Fibroblast of lung (primary cell): ENCODE results near the gene RAC2. TPM values are rescaled to one million over a fixed set of nuclear protein-coding genes. Genes with fewer than 3 reads are reported as not detected.

Source experiments
- DNase-seq, 2 donors: peaks; one replicate each; pipeline versions ENCODE4 v3.0.0 to v3.0.0-alpha.2; 2010; ENCODE audit warnings: low read depth in 2 of 2
- H2AFZ ChIP-seq: 2 replicates; pipeline ENCODE4 v1.5.1; 2012; ENCODE audit warnings: low read length, control low read depth, inconsistent platforms
- H3K27ac ChIP-seq: 2 replicates; pipeline ENCODE4 v1.5.1; 2011; ENCODE audit warnings: low read length, control low read depth; ENCODE audit not compliant: insufficient read depth
- H3K27me3 ChIP-seq: 2 replicates; pipeline ENCODE4 v1.5.1; 2011; ENCODE audit warnings: mild to moderate bottlenecking, low read length; ENCODE audit not compliant: control insufficient read depth, insufficient read depth
- H3K36me3 ChIP-seq: 2 replicates; pipeline ENCODE4 v1.5.1; 2011; ENCODE audit warnings: low read length; ENCODE audit not compliant: control insufficient read depth, insufficient read depth
- H3K4me1 ChIP-seq: 2 replicates; pipeline ENCODE4 v1.5.1; 2011; ENCODE audit warnings: low read length; ENCODE audit not compliant: control insufficient read depth, insufficient read depth; ENCODE audit errors: extremely low read depth
- H3K4me2 ChIP-seq: 2 replicates; pipeline ENCODE4 v1.5.1; 2011; ENCODE audit warnings: low read length, control low read depth; ENCODE audit not compliant: insufficient read depth; ENCODE audit errors: extremely low read depth
- H3K4me3 ChIP-seq, 4 experiments: fragments of 200-600 bp in 1 of 4; sonication (generic) in 1 of 4; replicated peaks in 1 of 4; 2 replicates each; pipeline ENCODE4 v1.5.1; 2011 to 2016; ENCODE audit warnings: low read length in 4 of 4, low read depth in 3 of 4, mild to moderate bottlenecking in 3 of 4, control low read depth in 2 of 4, inconsistent platforms in 1 of 4, mixed read lengths in 1 of 4; ENCODE audit not compliant: insufficient read depth in 1 of 4; ENCODE audit errors: control extremely low read depth in 1 of 4
- H3K79me2 ChIP-seq: 2 replicates; pipeline ENCODE4 v1.5.1; 2012; ENCODE audit warnings: mild to moderate bottlenecking, low read length, inconsistent platforms; ENCODE audit not compliant: control insufficient read depth, insufficient read depth
- H3K9ac ChIP-seq: 2 replicates; pipeline ENCODE4 v1.5.1; 2011; ENCODE audit warnings: mild to moderate bottlenecking, low read length, control low read depth; ENCODE audit not compliant: insufficient read depth
- H3K9me3 ChIP-seq: 2 replicates; pipeline ENCODE4 v1.5.1; 2012; ENCODE audit warnings: low read depth, low read length; ENCODE audit not compliant: control insufficient read depth, insufficient read depth
- H4K20me1 ChIP-seq: 2 replicates; pipeline ENCODE4 v1.5.1; 2011; ENCODE audit warnings: low read length; ENCODE audit not compliant: control insufficient read depth, insufficient read depth; ENCODE audit errors: extremely low read depth
- EZH2 ChIP-seq: IDR thresholded peaks from 2 replicates; pipeline ENCODE4 v1.5.1; 2012; ENCODE audit warnings: low read length, control low read depth, mild to moderate bottlenecking; ENCODE audit errors: missing control alignments
- polyA plus RNA-seq, 2 donors: library from polyadenylated mRNA; depleted of rRNA in 1 of 2; stranded (reverse) in 1 of 2; unstranded in 1 of 2; fragments of >200 nt; gene quantifications; 2 replicates each; pipeline ENCODE4 v1.2.1, GENCODE V29; 2011 to 2012; ENCODE audit warnings: missing spikeins in 1 of 2
- total RNA-seq: library from RNA; depleted of rRNA; stranded (reverse); fragments of >200 nt; gene quantifications from 2 replicates; pipeline ENCODE4 v1.2.1, GENCODE V29; 2014
- TF ChIP-seq, protein P1 (sequence below), 2 donors: IDR thresholded peaks in 1 of 2; conservative IDR thresholded peaks in 1 of 2; 1 replicate in 1 of 2; 2 replicates in 1 of 2; pipeline ENCODE4 v1.5.1; 2011 to 2012; ENCODE audit warnings: low read length in 2 of 2, control low read depth in 1 of 2, inconsistent platforms in 1 of 2, low read depth in 1 of 2, mild to moderate bottlenecking in 1 of 2

The RAC2 gene
- total and polyA plus RNA-seq, 2 donors (not counting 1 experiment from before 2014, with no cell fraction given) = 2.1 to 10.5 TPM

- H3K4me1 ChIP-seq = peaks cover 18% of the 10 kb centered on the region
- H2AFZ ChIP-seq = no peak overlapping the region
- no peak overlapping the region for H3K9ac ChIP-seq
- peak; percentile 84 to 90 for DNase-seq
- peaks cover 2% of the 10 kb centered on the region for H3K36me3 ChIP-seq
- TF ChIP-seq, protein P1, sequence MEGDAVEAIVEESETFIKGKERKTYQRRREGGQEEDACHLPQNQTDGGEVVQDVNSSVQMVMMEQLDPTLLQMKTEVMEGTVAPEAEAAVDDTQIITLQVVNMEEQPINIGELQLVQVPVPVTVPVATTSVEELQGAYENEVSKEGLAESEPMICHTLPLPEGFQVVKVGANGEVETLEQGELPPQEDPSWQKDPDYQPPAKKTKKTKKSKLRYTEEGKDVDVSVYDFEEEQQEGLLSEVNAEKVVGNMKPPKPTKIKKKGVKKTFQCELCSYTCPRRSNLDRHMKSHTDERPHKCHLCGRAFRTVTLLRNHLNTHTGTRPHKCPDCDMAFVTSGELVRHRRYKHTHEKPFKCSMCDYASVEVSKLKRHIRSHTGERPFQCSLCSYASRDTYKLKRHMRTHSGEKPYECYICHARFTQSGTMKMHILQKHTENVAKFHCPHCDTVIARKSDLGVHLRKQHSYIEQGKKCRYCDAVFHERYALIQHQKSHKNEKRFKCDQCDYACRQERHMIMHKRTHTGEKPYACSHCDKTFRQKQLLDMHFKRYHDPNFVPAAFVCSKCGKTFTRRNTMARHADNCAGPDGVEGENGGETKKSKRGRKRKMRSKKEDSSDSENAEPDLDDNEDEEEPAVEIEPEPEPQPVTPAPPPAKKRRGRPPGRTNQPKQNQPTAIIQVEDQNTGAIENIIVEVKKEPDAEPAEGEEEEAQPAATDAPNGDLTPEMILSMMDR (conservative IDR thresholded peaks at IDR 0.05 in 1 of 2, IDR thresholded peaks at IDR 0.05 in 1 of 2; ENCODE audit: low read depth in 1 of 2, low read length in 2 of 2) = no peak
- no peak for TF ChIP-seq EZH2
- H3K79me2 ChIP-seq = no peaks in the 10 kb centered on the region
- H3K27ac ChIP-seq = no peak overlapping the region
- no peaks in the 10 kb centered on the region for H3K27me3 ChIP-seq
- H3K9me3 ChIP-seq = no peaks in the 10 kb centered on the region
- H3K4me2 ChIP-seq = no peak overlapping the region
- peak overlapping the region in 1 of 4 experiments; percentile 65 for H3K4me3 ChIP-seq
- H4K20me1 ChIP-seq = no peaks in the 10 kb centered on the region
Measured at GRCh38 chr22:37186228-37186996, 57.7 kb downstream of the RAC2 start.

DNA sequence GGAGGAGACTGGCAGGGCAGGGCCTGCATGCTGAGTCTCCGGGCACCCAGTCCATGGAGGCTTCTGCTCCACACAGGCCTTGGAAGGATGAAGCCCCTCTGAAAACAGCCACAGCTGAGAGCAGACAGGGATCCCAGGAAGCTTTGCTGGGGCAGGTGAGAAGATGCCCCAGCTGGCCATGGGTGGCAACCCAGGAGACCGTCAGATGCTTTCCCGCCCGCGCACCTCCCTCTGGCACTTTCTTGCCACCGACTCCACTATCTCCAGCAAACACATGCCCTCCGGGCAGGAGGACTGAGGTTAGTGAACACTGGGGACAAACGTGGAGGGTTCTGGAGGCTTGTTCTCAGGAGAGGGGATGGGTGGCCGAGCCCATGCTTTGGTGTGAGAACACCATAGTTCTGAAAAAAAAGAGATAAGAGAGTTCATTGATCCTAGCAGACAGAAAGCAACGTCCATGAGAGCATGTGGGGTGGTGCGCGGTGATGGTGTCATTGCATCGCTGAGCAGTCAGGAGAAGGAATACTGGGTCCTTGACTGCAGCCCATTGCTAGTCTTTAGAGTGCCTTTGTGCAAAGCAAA, 58.3 kb downstream of the RAC2 start:
- H4K20me1 ChIP-seq = peaks cover 2% of the 10 kb centered on the region
- peaks cover 18% of the 10 kb centered on the region for H3K4me1 ChIP-seq
- no peaks in the 10 kb centered on the region for H3K27me3 ChIP-seq
- TF ChIP-seq, protein P1 (conservative IDR thresholded peaks at IDR 0.05 in 1 of 2, IDR thresholded peaks at IDR 0.05 in 1 of 2; ENCODE audit: low read depth in 1 of 2, low read length in 2 of 2) = no peak
- no peak for TF ChIP-seq EZH2
- H3K9ac ChIP-seq = no peak overlapping the region
- H3K4me3 ChIP-seq = no peak overlapping the region
- no peak for DNase-seq
- H3K9me3 ChIP-seq = no peaks in the 10 kb centered on the region
- no peak overlapping the region for H3K27ac ChIP-seq
- H2AFZ ChIP-seq = no peak overlapping the region
- peaks cover 2% of the 10 kb centered on the region for H3K36me3 ChIP-seq
- no peak overlapping the region for H3K4me2 ChIP-seq
- H3K79me2 ChIP-seq = no peaks in the 10 kb centered on the region

GRCh38 chr22:37184816-37185541, 59.1 kb downstream of the RAC2 start:
- Histone ChIP-seq H3K4me1 (peaks cover 18% of the 10 kb centered on the region), H4K20me1 (peaks cover 2% of the 10 kb centered on the region), H3K9ac (no peak overlapping the region), H3K27ac (no peak overlapping the region), H3K4me3 (no peak overlapping the region), H3K9me3 (no peaks in the 10 kb centered on the region), H3K4me2 (no peak overlapping the region), H3K79me2 (no peaks in the 10 kb centered on the region), H3K36me3 (peaks cover 2% of the 10 kb centered on the region), H3K27me3 (no peaks in the 10 kb centered on the region), H2AFZ (no peak overlapping the region)
- no peak for DNase-seq
- TF ChIP-seq, protein P1 (conservative IDR thresholded peaks at IDR 0.05 in 1 of 2, IDR thresholded peaks at IDR 0.05 in 1 of 2; ENCODE audit: low read depth in 1 of 2, low read length in 2 of 2) = no peak
